IPS-18c (cell line): ENCODE results near the gene SDK1.

Experiments used
- H3K4me3 ChIP-seq: 2 replicates; pipeline ENCODE4 v1.7.0; 2013; ENCODE audit warnings: low read depth, mild to moderate bottlenecking, low read length, moderate library complexity; ENCODE audit not compliant: insufficient read depth
- H3K9me3 ChIP-seq: one replicate; pipeline ENCODE4 v1.6.1; 2013; ENCODE audit warnings: mild to moderate bottlenecking, low read length, moderate library complexity; ENCODE audit not compliant: control insufficient read depth, insufficient read depth

SDK1 gene

GRCh38 chr7:4054158-4054557 lies 753.1 kb downstream of the SDK1 start:
- Histone ChIP-seq H3K9me3 (no peaks in the 10 kb centered on the region), H3K4me3 (no peak overlapping the region)

GRCh38 chr7:4056552-4057288 lies 755.7 kb downstream of the SDK1 start:
- H3K9me3 ChIP-seq: no peaks in the 10 kb centered on the region
- no peak overlapping the region for H3K4me3 ChIP-seq

GRCh38 chr7:4057289-4057616 lies 756.2 kb downstream of the SDK1 start:
- Histone ChIP-seq H3K4me3 (no peak overlapping the region), H3K9me3 (no peaks in the 10 kb centered on the region)

DNA sequence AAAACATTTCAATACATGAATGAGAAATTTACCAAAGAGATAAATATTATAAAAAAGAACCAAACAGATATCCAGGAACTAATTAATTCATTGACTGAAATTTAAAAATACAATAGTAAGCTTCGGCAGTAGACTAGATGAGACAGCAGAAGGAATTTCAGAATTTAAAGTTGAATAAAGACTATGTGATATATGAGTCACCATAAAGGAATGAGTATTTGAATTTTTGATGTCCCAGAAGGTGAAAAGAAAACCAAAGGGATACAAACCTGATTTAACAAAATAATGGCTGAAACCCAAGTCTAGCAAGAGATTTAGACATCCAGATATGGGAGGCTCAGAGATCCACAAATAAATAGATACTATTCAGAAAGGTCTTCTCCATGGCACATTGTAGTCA lies 757.1 kb downstream of the SDK1 start:
- H3K9me3 ChIP-seq: no peaks in the 10 kb centered on the region
- no peak overlapping the region for H3K4me3 ChIP-seq

DNA sequence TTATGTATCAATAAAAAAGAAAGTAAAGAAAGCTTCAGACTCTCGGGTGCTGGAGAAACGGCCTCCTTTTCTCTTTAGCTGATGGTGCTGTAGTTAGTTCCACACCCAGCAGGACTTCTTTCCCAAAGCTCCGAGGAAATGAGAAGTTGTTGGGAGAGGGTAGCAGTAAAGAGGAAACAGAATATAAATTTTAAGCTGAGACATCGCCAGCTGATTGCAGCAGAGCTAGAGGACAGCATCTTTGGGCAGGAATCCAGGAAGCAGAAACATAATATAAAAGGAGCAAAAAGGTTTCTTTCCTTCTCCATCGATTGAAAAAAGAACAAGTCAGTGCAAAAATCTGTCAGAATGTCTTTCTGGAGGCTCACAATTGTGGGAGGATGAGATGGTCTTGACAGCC lies 764.1 kb downstream of the SDK1 start:
- H3K4me3 ChIP-seq: no peak overlapping the region
- H3K9me3 ChIP-seq: no peaks in the 10 kb centered on the region

- no peak overlapping the region for H3K4me3 ChIP-seq
- H3K9me3 ChIP-seq: no peaks in the 10 kb centered on the region
Observed at GRCh38 chr7:4066206-4066605, 765.2 kb downstream of the SDK1 start.

- H3K4me3 ChIP-seq: no peak overlapping the region
- H3K9me3 ChIP-seq: no peaks in the 10 kb centered on the region
Observed at GRCh38 chr7:4066626-4067475, 765.8 kb downstream of the SDK1 start.

- no peak overlapping the region for H3K4me3 ChIP-seq
- no peaks in the 10 kb centered on the region for H3K9me3 ChIP-seq
Observed at GRCh38 chr7:4067476-4067760, 766.4 kb downstream of the SDK1 start.

GRCh38 chr7:4067874-4068273 lies 766.8 kb downstream of the SDK1 start:
- no peak overlapping the region for H3K4me3 ChIP-seq
- no peaks in the 10 kb centered on the region for H3K9me3 ChIP-seq

GRCh38 chr7:4068286-4068685 lies 767.2 kb downstream of the SDK1 start:
- H3K9me3 ChIP-seq: no peaks in the 10 kb centered on the region
- no peak overlapping the region for H3K4me3 ChIP-seq

DNA sequence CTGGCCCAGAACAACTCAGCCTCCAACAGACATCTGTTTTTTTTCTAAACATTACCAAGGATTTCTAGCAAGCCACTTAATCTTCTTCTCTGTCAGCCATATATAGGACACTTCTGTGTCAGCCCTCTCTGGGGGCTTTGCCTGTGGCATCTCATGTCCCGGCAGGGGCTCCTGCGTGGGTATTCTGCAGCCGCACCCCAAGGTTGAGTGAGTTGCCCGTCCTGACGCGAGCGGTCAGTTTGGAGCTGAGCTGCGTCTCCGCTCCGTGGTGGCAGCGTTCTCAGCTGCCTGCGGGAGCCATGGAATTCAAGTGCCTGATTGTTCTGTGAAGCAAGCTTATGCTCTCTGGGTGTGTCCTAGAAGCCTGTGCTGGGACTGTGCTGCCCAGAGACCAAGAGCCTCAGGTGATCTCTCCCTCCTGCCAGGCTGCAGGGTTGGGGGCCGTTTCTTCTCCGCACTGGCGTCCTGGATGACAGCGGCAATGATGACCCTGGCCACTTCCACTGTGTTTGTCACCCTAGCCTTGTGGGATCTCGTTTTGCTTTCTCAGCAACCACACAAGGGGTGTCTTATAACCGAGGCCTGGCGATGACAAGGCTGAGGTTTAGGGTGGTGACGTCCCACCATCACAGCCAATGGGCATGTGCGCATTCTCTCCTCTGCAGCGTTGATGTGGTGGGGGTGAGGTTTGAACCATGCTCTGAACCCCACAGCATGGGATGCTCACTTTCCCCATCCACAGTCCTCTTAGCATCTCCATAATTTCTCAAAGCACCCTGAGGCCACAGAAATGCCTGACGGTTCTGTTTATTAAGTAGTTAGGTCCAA lies 768.4 kb downstream of the SDK1 start:
- no peak overlapping the region for H3K4me3 ChIP-seq
- H3K9me3 ChIP-seq: no peaks in the 10 kb centered on the region

GRCh38 chr7:4070214-4070613 lies 769.2 kb downstream of the SDK1 start:
- Histone ChIP-seq H3K4me3 (no peak overlapping the region), H3K9me3 (no peaks in the 10 kb centered on the region)

DNA sequence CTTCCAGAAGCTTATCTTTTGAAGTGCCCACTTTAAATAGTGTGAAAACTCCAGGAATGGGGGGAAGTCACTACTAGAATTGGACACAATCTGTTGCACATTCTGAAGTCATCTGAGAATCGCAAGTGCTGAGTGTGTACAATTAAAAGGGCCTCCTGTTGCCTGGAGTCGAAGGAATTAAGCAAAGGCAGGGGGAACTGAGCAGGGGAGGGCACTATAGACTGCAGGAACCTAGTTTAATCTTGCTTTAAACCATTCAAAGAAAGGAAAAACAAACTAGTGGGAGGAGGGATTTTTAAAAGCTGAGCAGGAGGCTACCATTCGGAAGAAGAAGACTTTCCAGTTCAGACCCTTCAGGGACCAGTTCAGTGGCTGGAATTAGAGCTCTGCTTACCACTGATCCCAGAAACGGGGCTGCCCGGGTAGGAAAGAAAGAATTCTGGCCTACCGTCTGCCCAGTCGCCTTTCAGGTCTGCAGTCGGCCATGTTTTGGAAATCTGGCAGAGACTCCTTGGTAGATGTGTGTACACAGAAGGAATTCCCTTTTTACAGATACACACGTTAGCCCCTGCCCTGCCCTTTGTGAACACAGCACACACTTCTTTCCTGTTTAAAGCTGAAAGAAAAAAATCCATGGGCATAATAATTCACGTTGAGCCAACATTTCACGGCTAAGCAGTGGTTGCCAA lies 770.5 kb downstream of the SDK1 start:
- H3K4me3 ChIP-seq: no peak overlapping the region
- H3K9me3 ChIP-seq: no peaks in the 10 kb centered on the region

DNA sequence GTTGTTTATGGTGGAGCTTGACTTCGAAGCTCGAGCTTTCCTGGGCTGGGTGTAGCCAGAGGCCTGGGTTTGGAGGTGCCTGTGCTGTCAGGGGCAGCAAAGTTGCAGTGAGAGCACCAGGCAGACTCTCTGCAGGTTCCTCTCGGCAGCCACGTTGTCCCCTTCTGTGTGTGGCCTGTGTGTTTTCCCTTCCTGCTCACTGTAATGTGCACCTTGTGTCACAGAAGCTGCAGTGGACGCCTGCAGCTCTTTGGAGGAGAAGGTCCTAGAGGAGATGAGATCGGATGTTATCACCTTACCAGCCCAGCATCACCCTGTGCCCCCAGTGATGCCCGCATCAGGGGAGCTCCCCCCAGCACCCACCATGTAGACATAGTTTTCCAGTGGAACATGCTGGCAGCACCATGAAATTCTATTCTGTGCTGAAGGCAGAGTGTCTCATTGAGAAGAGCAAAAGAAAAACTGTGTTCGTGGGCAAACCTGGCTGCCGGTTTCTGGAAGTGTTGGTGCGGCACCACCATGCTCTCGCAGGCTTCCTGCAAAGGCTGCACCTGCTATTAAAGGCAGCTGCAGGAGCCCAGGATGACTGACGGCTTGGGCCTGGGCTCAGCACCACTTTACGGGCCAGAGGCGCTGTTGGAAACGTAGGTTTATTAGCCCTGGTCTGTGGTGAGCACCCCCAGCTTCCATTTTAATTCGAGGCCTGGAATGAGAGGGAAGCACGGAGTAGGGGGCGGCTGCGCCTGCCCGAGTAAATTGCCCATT lies 771.3 kb downstream of the SDK1 start:
- H3K9me3 ChIP-seq: no peaks in the 10 kb centered on the region

DNA sequence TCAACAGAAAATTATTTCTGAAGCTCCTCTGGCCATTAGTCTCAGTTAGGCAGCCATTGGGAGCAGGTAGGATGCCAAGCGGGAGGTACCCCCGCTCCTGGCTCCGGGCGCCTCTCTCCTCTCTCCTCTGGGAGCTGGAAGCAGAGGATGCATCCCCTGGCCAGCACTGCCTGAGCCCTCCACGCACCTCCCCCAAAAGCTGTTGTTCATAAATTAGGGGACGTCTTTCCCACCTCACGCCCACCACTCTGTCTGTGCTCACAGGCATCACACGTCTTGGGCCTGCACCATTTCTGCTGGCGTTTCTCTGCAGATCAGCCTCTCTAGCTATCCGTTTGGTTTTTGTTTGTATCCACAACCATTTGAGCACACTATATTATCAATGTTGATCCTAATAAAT lies 772.0 kb downstream of the SDK1 start:
- Histone ChIP-seq H3K9me3 (no peaks in the 10 kb centered on the region), H3K4me3 (no peak overlapping the region)

More for the DNA sequence above, 771.3 kb downstream of the SDK1 start:
- no peak overlapping the region for H3K4me3 ChIP-seq

GRCh38 chr7:4073750-4074149 lies 772.7 kb downstream of the SDK1 start:
- H3K4me3 ChIP-seq: no peak overlapping the region
- no peaks in the 10 kb centered on the region for H3K9me3 ChIP-seq

DNA sequence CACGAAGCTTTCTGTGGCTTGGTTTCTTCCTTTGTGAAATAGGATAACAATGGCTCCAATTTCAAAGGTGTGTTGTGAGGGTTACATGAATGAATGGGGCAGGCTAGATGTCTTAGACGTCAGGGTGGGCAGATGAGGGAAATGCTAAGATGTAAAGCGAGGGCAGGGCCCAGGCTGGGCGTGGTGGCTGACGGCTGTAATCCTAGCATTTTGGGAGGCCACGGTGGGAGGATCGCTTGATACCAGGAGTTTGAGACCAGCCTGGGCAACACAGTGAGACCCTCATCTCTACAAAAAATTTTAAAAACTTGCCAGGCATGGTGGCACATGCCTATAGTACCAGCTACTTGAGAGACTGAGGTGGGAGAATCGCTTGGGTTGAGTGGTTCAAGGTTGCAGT lies 773.4 kb downstream of the SDK1 start:
- no peaks in the 10 kb centered on the region for H3K9me3 ChIP-seq
- no peak overlapping the region for H3K4me3 ChIP-seq
